Measurements from ENCODE around the gene ALPP.
"Not testable (repeated sequence)": the region's sequence is repeated elsewhere in the genome, so short reads cannot be mapped to it uniquely, and the experiment has no call there.

The ALPP gene

GRCh38 chr2:232363784-232364615 is 14.6 kb upstream of the ALPP start:
- DNase-seq (ENCODE audit: low read depth in 2 of 2) = no peak

GRCh38 chr2:232364806-232365594 is 13.6 kb upstream of the ALPP start:
- not testable (repeated sequence) for DNase-seq (ENCODE audit: low read depth in 2 of 2)

GRCh38 chr2:232365621-232366321 is 12.8 kb upstream of the ALPP start:
- no peak for DNase-seq (ENCODE audit: low read depth in 2 of 2)

- DNase-seq (ENCODE audit: low read depth in 2 of 2) = not testable (repeated sequence)
These were observed 12.1 kb upstream of the ALPP start for GRCh38 chr2:232366461-232366860.

GRCh38 chr2:232367016-232367415 is 11.5 kb upstream of the ALPP start:
- no peak for DNase-seq (ENCODE audit: low read depth in 2 of 2)

- DNase-seq (ENCODE audit: low read depth in 2 of 2) = no peak
These were observed 10.8 kb upstream of the ALPP start for GRCh38 chr2:232367591-232368233.

- no peak for DNase-seq (ENCODE audit: low read depth in 2 of 2)
These were observed 10.2 kb upstream of the ALPP start for GRCh38 chr2:232368311-232368731.

- DNase-seq (ENCODE audit: low read depth in 2 of 2) = no peak
These were observed 9.2 kb upstream of the ALPP start for GRCh38 chr2:232369126-232369951.

GRCh38 chr2:232370007-232370406 is 8.5 kb upstream of the ALPP start:
- DNase-seq (ENCODE audit: low read depth in 2 of 2) = not testable (repeated sequence)

- DNase-seq (ENCODE audit: low read depth in 2 of 2) = no peak
These were observed 6.0 kb upstream of the ALPP start for GRCh38 chr2:232372231-232373208.

- no peak for DNase-seq (ENCODE audit: low read depth in 2 of 2)
These were observed 4.2 kb upstream of the ALPP start for GRCh38 chr2:232374356-232374755.

GRCh38 chr2:232375164-232375563 is 3.4 kb upstream of the ALPP start:
- no peak for DNase-seq (ENCODE audit: low read depth in 2 of 2)

GRCh38 chr2:232376260-232376659 is 2.3 kb upstream of the ALPP start:
- DNase-seq (ENCODE audit: low read depth in 2 of 2) = no peak

GRCh38 chr2:232376713-232377112 is 1.8 kb upstream of the ALPP start:
- no peak for DNase-seq (ENCODE audit: low read depth in 2 of 2)

- no peak for DNase-seq (ENCODE audit: low read depth in 2 of 2)
These were observed 1.2 kb upstream of the ALPP start for GRCh38 chr2:232377319-232377718.

- no peak for DNase-seq (ENCODE audit: low read depth in 2 of 2)
These were observed 463 bp upstream of the ALPP start for GRCh38 chr2:232377841-232378734.

- not testable (repeated sequence) for DNase-seq (ENCODE audit: low read depth in 2 of 2)
These were observed 1.3 kb downstream of the ALPP start for GRCh38 chr2:232379610-232380590.
